Esophagus (tissue), 2 donors: ENCODE results near the gene ITSN2. TPM values are rescaled to one million over a fixed set of nuclear protein-coding genes. Genes with fewer than 3 reads are reported as not detected.

Source experiments
- H3K27ac ChIP-seq, 2 donors: one replicate each; pipeline ENCODE4 v1.5.1; 2013; ENCODE audit warnings: low read depth in 2 of 2, mild to moderate bottlenecking in 2 of 2, inconsistent platforms in 1 of 2, low read length in 1 of 2, moderate library complexity in 1 of 2
- H3K27me3 ChIP-seq, 2 donors: one replicate each; pipeline ENCODE4 v1.6.1; 2013; ENCODE audit warnings: low read length in 2 of 2, control low read depth in 1 of 2, mild to moderate bottlenecking in 1 of 2; ENCODE audit not compliant: insufficient read depth in 2 of 2, control insufficient read depth in 1 of 2
- H3K36me3 ChIP-seq, 2 donors: one replicate each; pipeline ENCODE4 v1.6.1; 2013; ENCODE audit warnings: low read length in 1 of 2; ENCODE audit not compliant: control insufficient read depth in 2 of 2, insufficient read depth in 2 of 2
- H3K4me1 ChIP-seq, 2 donors: one replicate each; pipeline ENCODE4 v1.6.1; 2013; ENCODE audit warnings: low read length in 1 of 2; ENCODE audit not compliant: control insufficient read depth in 2 of 2, insufficient read depth in 2 of 2
- H3K4me3 ChIP-seq, 2 donors: one replicate each; pipeline ENCODE4 v1.5.1; 2013; ENCODE audit warnings: low read length in 2 of 2, mild to moderate bottlenecking in 2 of 2, low read depth in 1 of 2, moderate library complexity in 1 of 2
- H3K9me3 ChIP-seq, 2 donors: one replicate each; pipeline ENCODE4 v1.6.1; 2013; ENCODE audit warnings: mild to moderate bottlenecking in 2 of 2, low read depth in 1 of 2, low read length in 1 of 2, moderate library complexity in 1 of 2; ENCODE audit not compliant: control insufficient read depth in 2 of 2, insufficient read depth in 1 of 2
- WGBS, 2 donors: extraction: QIAGEN DNeasy Blood & Tissue Kit; methylation state at CpG; one replicate each; pipeline ENCODE4 v1.1.7; 2013; 5-methylcytosine and 5-hydroxymethylcytosine counted together
- polyA plus RNA-seq, 2 donors: library from polyadenylated mRNA; stranded (reverse); fragments of 200-250 nt; gene quantifications; one replicate each; pipeline ENCODE4 v1.2.3, GENCODE V29; 2013
- donor health status: healthy with polysubstance abuse.
- donor health status: Bipolar disorder and iron deficiency.

The ITSN2 gene
- polyA plus RNA-seq, 2 donors = 33.2 to 61.0 TPM

DNA sequence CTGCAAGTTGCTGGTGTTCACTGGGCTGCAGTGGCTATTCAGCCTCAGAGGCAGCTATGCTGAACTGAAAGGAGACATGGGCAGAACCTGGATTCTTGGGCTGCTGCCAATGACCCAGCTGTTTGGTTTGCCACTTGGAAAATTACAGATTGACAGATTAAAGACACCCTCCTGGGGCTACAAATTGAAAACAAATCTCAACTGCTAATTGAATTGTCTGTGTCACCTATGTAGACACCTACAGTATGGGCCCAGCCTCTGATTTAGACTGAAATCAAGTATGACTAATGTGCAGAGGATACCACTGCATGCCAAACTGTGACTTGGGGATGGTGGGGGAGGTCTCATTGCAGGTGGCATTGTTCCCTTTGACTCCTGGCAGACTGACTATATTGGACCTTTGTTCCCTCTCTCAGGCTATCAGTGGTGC, 42.8 kb downstream of the ITSN2 start:
- Histone ChIP-seq H3K27ac (no peak overlapping the region), H3K4me1 (peaks cover 0 to 4% of the 10 kb centered on the region in 2 donors), H3K4me3 (no peak overlapping the region), H3K9me3 (no peaks in the 10 kb centered on the region), H3K36me3 (no peaks in the 10 kb centered on the region), H3K27me3 (no peaks in the 10 kb centered on the region)

DNA sequence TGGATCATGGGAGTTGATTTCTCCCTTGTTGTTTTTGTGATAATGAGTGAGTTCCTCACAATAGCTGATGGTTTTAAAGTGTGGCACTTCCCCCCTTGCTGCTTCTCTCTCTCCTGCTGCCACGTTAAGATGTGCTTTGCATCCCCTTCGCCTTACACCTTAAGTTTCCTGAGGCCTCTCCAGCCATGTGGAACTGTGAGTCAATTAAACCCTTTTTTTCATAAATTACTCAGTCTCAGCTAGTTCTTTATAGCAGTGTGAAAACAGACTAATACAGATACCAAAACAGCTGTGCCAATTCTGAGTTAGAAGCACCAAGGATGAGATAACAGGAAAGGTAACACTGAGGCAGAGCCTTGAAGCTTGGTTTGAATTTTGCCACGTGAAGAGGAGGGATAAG, 44.7 kb downstream of the ITSN2 start:
- 67 to 79% methylated on average over 3 of the region's 3 CpGs for WGBS, 2 donors
- Histone ChIP-seq H3K27me3 (no peaks in the 10 kb centered on the region), H3K4me3 (no peak overlapping the region), H3K4me1 (peaks cover 0 to 4% of the 10 kb centered on the region in 2 donors), H3K36me3 (no peaks in the 10 kb centered on the region), H3K9me3 (no peaks in the 10 kb centered on the region), H3K27ac (no peak overlapping the region)

DNA sequence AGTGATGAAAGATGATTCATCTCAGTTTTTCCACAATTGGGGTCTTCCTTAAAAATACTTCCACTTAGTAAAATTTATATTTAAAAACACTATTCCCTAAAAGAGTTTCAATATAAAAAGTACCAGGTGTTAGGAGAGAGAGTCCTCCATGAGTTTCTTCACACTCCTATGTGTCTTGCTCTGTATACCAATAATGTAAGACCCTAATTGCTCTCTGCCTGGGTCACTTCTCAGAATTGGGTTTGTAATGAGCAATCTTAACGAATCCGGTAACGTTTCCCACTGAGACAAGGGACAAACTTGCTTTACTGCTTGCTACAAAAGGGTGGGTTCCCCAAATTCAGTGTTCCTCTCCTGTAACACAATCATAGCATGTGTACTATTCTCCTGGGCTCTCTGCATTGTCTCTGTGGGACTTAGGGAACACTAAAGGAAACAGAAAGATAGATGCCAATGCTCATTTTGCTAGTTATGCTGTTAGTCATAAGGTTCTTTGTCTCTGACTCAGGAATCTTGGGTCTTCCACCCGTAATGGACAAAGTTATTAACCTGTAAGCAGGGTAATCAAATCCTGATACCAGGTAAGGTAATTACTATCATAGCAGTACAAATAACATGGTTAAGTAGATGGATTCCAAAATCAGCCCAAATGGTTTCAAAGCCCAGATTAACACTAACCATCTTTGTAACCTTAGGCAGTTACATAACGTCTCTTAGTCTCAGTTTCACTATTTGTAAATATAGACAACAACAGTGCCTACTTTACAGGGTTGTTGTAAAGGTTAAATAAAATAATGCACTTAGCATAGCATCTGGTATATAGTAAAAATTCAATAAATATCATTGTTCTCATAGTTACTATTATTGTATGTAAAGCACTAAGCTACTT, 46.3 kb downstream of the ITSN2 start:
- whole genome bisulfite sequencing, 2 donors = 83 to 91% methylated on average over 5 of the region's 5 CpGs

DNA sequence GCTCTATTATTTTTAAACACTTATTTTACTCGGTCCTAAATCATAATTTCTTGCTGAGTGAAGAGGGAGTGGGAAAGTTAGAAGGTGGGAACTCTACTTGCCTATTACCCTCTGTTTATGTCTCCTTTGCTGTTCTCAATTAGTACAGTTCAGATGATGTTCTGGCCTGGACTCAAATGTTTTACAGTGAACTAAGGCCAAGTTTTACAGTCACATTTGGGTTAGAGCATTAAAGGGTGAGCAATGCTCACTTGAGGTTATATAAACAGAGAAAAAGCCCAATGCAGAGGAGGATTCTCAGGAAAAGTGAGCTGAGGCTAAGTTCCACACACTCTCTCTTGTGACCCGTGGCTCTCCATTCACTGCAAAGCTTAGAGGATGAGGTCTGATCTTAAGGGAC, 52.4 kb downstream of the ITSN2 start:
- Histone ChIP-seq H3K4me1 (no peaks in the 10 kb centered on the region), H3K36me3 (peaks cover 3 to 5% of the 10 kb centered on the region in 2 donors), H3K27me3 (no peaks in the 10 kb centered on the region), H3K9me3 (no peaks in the 10 kb centered on the region), H3K27ac (no peak overlapping the region), H3K4me3 (no peak overlapping the region)
- 74 to 82% methylated on average over 2 of the region's 2 CpGs for WGBS, 2 donors

More for the DNA sequence above, 46.3 kb downstream of the ITSN2 start:
- Histone ChIP-seq H3K4me1 (peaks cover 0 to 4% of the 10 kb centered on the region in 2 donors), H3K36me3 (peaks cover 0 to 2% of the 10 kb centered on the region in 2 donors), H3K4me3 (no peak overlapping the region), H3K9me3 (no peaks in the 10 kb centered on the region), H3K27ac (no peak overlapping the region), H3K27me3 (no peaks in the 10 kb centered on the region)

DNA sequence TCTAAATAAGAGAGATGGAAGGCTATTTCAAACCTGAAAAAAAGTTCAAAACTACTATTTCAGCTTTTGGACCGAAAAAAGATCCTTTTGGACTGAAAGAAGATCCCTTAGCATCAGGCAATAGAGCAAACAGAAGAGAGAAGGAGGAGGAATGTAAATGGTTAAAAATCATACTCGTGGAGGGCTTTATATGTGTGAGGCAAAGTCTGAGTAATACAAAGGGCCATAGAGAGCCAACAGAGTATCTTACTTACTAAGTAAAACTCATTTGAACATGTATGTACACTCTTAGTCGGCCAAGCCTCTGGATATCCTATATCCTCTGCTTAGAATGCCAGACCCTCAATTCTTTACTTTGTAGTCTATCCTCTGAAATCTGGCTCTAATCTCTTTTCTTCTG, 55.7 kb downstream of the ITSN2 start:
- Histone ChIP-seq H3K4me1 (no peaks in the 10 kb centered on the region), H3K27ac (peak overlapping the region in 1 of 2 donors; percentile 49), H3K9me3 (no peaks in the 10 kb centered on the region), H3K27me3 (no peaks in the 10 kb centered on the region), H3K4me3 (no peak overlapping the region), H3K36me3 (peaks cover 6 to 11% of the 10 kb centered on the region in 2 donors)
- 58 to 59% methylated on average over 3 of the region's 3 CpGs for WGBS, 2 donors

DNA sequence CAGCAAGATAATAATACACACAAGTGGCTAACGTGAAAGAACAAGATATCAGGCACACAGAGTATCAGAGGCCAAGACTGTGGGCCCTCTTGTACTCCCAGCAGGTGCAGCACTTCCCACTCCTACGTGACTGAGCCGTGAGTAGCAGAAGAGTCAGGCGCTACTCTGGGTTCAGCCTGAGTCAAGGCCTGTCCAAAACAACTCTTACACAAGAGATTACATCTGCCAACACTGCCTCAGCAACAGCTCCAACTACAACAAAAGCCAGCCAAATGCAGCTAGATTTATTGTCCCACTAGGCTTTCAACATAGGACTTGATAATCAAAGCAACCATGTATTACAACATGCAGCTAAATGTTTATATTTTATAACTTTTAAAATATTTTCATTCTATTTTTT, 56.2 kb downstream of the ITSN2 start:
- Histone ChIP-seq H3K27me3 (no peaks in the 10 kb centered on the region), H3K4me3 (no peak overlapping the region), H3K27ac (peak overlapping the region in 1 of 2 donors; percentile 54), H3K4me1 (no peaks in the 10 kb centered on the region), H3K36me3 (peaks cover 6 to 11% of the 10 kb centered on the region in 2 donors), H3K9me3 (no peaks in the 10 kb centered on the region)
- WGBS, 2 donors = 36 to 43% methylated on average over 4 of the region's 4 CpGs

DNA sequence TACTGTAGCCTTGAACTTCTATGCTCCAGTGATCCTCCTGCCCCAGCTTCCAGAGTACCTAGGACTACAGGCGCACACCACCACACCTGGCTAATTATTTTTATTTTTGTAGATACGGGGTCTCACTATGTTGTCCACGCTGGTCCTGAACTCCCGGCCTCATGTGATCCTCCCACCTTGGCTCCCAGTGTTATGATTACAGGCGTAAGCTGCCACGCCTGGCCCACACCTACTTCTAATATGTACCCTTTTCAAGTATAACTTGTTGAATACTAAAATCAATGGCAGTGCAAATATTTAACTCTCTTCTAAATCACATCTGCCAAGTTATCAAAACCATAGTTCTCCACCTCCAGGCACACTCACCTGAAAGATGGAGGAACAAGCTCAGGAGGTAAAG, 58.7 kb downstream of the ITSN2 start:
- H3K27me3 ChIP-seq = no peaks in the 10 kb centered on the region
- peaks cover 3 to 10% of the 10 kb centered on the region in 2 donors for H3K36me3 ChIP-seq
- no peak overlapping the region for H3K4me3 ChIP-seq
- H3K4me1 ChIP-seq = no peaks in the 10 kb centered on the region
- H3K27ac ChIP-seq = no peak overlapping the region
- no peaks in the 10 kb centered on the region for H3K9me3 ChIP-seq
- 97 to 98% methylated on average over 6 of the region's 6 CpGs for WGBS, 2 donors

DNA sequence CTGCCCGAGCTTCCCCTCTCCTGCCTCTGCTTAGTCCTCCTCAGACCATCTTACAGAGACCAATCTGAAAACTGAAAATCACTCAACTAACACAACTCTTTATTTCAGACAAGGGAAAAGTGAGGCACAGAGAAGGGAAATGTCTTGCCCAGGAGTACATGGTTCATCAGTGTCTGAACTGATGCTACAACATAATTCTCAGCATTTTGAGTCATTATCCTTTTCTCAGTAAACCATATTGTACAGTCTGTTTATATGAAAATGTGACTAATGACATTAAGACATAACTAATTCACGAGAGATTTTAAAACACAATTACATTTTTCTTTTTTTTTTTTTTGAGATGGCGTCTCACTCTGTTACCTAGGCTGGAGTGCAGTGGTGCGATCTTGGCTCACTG, 62.7 kb downstream of the ITSN2 start:
- WGBS, 2 donors = 91 to 95% methylated on average over 4 of the region's 4 CpGs
- Histone ChIP-seq H3K4me1 (no peaks in the 10 kb centered on the region), H3K9me3 (no peaks in the 10 kb centered on the region), H3K4me3 (no peak overlapping the region), H3K27me3 (no peaks in the 10 kb centered on the region), H3K27ac (no peak overlapping the region), H3K36me3 (peaks cover 7 to 13% of the 10 kb centered on the region in 2 donors)

DNA sequence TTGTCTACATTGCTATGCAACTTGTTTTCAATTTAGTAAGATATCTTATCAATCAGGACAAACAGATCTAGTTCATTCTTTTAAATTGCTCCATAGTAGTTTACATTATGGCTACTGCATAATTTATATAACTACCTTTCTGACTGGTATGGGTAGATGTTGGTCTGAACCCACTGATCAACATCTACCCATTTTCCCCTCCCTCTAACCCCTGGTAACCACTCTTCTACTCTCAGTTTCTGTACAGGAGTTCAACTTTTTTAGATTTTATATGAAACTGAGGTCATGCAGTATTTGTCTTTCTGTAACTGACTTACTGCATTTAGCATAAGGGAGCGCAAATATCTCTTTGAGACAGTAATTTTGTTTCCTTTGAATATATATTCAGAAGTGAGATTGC, 73.2 kb downstream of the ITSN2 start:
- Histone ChIP-seq H3K4me1 (no peaks in the 10 kb centered on the region), H3K4me3 (no peak overlapping the region), H3K36me3 (no peaks in the 10 kb centered on the region), H3K9me3 (no peaks in the 10 kb centered on the region), H3K27me3 (no peaks in the 10 kb centered on the region), H3K27ac (no peak overlapping the region)
- WGBS, 2 donors = 97 to 100% methylated on average over 1 of the region's 1 CpG
